DMS53 treated with DMSO at 0.1 percent for 48 hours (cell line): ENCODE measurements around the gene SUPT16H.
"Not testable (repeated sequence)": the region's sequence is repeated elsewhere in the genome, so short reads cannot be mapped to it uniquely, and the experiment has no call there.

Source experiments
- DNase-seq: peaks from one replicate; lab custom pipeline; 2025; ENCODE audit not compliant: unreplicated experiment; lab: John Stamatoyannopoulos, UW

The SUPT16H gene

DNA sequence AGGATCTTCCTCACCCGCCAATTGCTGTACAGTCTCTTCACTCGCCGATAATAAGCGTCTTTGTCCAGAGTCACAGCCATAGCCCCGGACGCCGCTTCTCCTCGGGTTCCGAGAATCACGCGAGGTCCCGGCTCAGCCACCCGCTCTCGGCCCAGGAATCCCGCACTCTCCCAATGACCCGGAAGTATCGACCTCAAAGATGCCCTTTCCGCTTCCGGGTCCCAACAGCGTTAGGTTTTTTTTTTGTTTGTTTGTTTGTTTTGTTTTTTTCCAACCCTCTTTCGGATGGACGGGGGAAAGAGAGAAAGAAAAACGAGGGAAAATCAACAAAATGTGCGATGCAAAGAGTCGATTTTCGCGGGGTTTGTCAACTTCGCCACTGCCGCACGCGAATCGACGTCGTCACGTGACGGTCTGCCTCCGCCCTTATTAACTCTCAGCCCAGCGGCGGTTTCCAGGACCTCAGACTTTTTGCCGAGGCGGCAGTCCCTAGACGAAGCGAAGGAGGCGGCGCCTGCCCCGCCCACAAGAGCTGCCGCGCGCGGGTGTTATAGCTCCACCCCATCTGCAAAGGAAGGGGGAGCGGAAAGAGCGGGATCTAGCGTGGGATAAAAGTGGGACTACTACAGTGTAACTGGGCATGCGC is at the start of gene SUPT16H:
Gene SUPT16H (minus strand): TSS at position 172 of the 646 bp plus-strand sequence. CDS start 92 bp downstream, at position 80.
- peak; percentile 63 for DNase-seq

DNA sequence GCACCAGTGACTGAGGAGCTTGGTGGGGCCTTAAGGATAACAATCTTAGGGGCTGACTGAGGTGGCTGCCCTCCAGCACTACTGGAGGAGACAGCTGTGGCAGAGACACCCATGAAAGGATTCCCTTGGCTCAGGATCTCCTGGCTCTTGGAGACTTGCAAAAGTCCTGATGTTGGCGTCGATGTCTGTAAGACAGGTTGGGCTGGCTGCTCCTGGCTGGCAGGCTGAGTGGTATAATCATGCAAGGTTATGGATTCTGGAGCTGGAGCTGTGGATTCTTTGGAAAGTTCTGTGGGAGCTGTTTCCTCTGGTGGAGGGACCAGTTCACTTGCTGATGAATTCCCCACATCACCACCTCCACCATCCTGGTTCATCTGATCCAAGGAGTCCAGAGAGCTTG is 47.3 kb upstream of the SUPT16H start:
- no peak for DNase-seq

DNA sequence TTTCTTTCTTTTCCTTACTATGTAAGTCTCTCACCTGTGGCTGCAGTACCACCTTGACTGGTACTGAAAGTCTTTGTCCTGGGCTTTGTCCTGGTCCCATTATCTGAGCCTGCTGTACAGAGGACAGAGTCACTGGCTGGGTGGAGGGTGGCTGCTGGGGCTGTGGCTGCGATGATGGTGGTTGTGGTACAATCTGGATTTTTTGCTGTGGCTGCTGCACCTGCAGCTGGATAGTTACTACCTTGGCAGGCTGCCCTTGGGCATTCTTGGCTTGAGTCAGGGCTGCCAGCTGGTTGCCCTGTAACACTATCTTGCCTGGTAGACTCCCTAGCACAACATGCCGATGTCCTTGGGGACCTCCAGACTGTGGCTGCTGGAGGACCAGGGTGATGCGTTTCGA is 45.1 kb upstream of the SUPT16H start:
- DNase-seq, result no peak

DNA sequence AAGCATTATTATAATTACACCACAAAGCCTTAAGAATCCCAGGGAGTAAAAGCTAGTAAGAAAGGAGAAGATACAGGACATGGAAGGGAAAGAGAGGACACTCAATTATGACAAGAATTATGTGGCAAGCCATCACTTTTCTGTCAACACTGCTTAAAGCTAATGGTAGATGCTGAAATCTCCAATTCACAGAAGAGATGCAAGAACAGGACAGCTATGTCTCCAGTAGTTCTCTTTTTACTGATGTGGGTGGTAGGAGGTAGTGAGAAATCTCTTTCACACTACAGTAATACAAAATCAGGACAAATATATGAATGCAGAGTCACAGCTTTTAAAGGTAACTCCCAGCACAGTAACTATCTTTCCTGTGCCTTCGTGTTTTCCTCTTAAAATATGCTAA is 42.9 kb upstream of the SUPT16H start:
- DNase-seq, result no peak

GRCh38 chr14:21419528-21419927 is 35.7 kb upstream of the SUPT16H start:
- no peak for DNase-seq

- DNase-seq, result no peak
These were observed 31.5 kb upstream of the SUPT16H start for GRCh38 chr14:21415329-21415728.

GRCh38 chr14:21414137-21414631 is 30.4 kb upstream of the SUPT16H start:
- no peak for DNase-seq

- DNase-seq, result no peak
These were observed 24.3 kb upstream of the SUPT16H start for GRCh38 chr14:21408147-21408546.

GRCh38 chr14:21406213-21406612 is 22.4 kb upstream of the SUPT16H start:
- no peak for DNase-seq

GRCh38 chr14:21405097-21405496 is 21.3 kb upstream of the SUPT16H start:
- no peak for DNase-seq

GRCh38 chr14:21399311-21399870 is 15.6 kb upstream of the SUPT16H start:
- no peak for DNase-seq

GRCh38 chr14:21398901-21399300 is 15.1 kb upstream of the SUPT16H start:
- DNase-seq, result no peak

DNA sequence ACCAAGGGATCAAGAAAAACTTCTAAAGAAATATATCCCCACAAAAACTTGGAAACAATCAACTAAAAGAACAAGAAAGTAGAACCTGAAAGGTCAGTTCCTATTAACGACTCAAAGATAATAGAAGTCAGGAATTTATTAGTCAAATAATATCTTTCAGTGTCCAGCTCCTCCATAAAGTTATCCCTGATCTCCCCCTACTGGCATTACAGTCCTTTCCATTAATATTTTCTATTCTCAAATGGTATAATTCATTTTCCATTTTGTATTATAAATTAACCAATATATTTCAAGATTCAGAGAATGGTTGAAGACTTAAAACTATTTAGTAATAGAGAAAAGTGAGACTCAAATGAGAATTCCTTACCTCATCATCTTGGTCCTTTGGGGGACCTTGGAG is 11.6 kb upstream of the SUPT16H start:
- DNase-seq, result no peak

- DNase-seq, result no peak
These were observed 1.5 kb upstream of the SUPT16H start for GRCh38 chr14:21385188-21385904.

DNA sequence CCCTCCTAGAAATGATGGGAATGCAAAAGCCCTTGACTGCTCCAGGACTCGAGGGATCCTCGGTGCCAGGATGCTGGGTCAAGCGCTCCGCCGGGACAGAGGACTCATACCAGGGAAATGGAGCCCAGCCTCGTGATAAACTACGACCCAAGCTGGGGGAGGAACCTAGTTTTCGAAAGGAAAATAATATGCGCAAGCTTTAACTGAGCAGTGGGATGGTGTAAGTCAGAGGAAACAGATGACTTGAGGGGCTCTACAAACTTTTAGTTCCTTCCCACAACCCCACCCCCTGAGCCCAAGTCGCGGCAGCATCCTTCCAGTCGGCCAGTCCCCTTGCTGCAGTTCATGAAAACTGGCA is 654 bp upstream of the SUPT16H start:
- DNase-seq, result no peak

GRCh38 chr14:21382886-21383847 is 652 bp downstream of the SUPT16H start:
- no peak for DNase-seq

DNA sequence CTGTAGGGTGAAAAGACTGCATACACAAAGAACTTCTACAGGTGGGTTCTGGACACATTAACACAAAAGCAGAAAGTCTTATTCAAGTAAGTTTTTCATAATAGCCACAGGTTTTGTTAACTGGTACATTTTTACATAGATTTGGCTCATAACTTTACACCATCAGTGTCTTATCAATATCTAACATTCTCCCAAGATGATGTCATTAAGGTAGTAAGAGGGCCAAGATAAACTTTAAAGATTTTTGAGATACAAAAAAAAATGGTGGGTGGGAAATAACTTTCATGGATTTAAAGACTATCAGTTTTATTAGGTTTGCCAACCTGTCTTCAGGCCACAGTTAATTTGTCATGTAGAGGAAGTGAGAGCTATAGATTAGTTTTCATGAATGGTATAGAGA is 1.7 kb downstream of the SUPT16H start:
- no peak for DNase-seq

DNA sequence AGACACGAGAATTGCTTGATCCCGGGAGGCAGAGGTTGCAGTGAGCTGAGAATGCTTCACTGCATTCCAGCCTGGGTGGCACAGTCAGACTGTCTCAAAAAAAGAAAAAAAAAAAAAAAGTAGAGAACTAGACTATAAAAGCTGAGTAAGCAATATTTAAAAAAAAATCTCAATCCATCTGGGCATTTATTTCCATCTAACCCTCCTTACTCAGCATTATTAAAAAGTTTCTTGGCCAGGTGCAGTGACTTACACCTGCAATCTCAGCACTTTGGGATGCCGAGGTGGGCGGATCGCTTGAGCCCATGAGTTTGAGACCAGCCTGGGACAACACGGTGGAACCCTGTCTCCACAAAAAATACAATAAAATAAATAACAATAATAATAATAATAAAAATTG is 4.5 kb downstream of the SUPT16H start:
- no peak for DNase-seq

GRCh38 chr14:21373980-21374379 is 9.8 kb downstream of the SUPT16H start:
- no peak for DNase-seq

DNA sequence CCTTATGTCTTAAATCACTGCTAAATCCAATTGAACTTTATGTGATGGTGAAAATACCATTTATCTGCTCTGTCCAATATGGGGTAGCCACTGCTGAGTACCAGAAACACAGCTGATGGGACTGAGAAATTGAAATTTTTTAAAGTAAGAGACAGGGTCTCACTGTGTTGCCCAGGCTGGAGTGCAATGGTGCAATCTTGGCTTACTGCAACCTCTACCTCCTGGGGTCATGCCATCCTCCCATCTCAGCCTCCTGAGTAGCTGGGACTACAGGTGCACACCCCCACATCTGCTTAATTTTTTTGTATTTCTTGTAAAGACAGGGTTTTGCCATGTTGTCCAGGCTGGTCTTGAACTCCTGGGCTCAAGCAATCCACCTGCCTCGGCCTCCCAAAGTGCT is 11.0 kb downstream of the SUPT16H start:
- not testable (repeated sequence) for DNase-seq
